WTC11 (cell line): ENCODE results near the gene ASB4. TPM values are rescaled to one million over a fixed set of nuclear protein-coding genes. Genes with fewer than 3 reads are reported as not detected.
"Not testable (repeated sequence)": the region's sequence is repeated elsewhere in the genome, so short reads cannot be mapped to it uniquely, and the experiment has no call there.

Experiments used
- ATAC-seq: fragments of 200-7000 bp; cut with Tn5 transposase; 2 replicates; pipeline ENCODE4 v1.10.0; 2021; ENCODE audit warnings: mild to moderate bottlenecking, moderate library complexity
- CTCF ChIA-PET: fragments of 300-600 bp; sonication (Branson Sonifier 250); formaldehyde crosslinking; loops from one replicate; lab custom pipeline; 2021; ENCODE audit warnings: antibody characterized with exemption; lab: Charles Lee
- POLR2A ChIA-PET: fragments of 350-600 bp; sonication (Branson Sonifier 250); formaldehyde crosslinking; loops from one replicate; lab custom pipeline; 2021; ENCODE audit warnings: antibody characterized with exemption; lab: Charles Lee
- DNase-seq: peaks from one replicate; pipeline ENCODE4 v3.0.0; 2021; ENCODE audit warnings: low spot score
- H3K27ac Mint-ChIP-seq: 2 replicates; pipeline ENCODE4 v1.8.0; 2021; ENCODE audit warnings: mixed read lengths
- H3K27me3 Mint-ChIP-seq: 2 replicates; pipeline ENCODE4 v1.8.0; 2021; ENCODE audit warnings: low read depth, mild to moderate bottlenecking, moderate library complexity, mixed read lengths
- H3K36me3 Mint-ChIP-seq: 2 replicates; pipeline ENCODE4 v1.8.0; 2021; ENCODE audit warnings: mixed read lengths
- H3K4me1 Mint-ChIP-seq: 2 replicates; pipeline ENCODE4 v1.8.0; 2022; ENCODE audit warnings: mixed read lengths
- H3K4me3 Mint-ChIP-seq: 2 replicates; pipeline ENCODE4 v1.8.0; 2021; ENCODE audit warnings: mild to moderate bottlenecking, moderate library complexity, mixed read lengths
- H3K9me3 Mint-ChIP-seq: 2 replicates; pipeline ENCODE4 v1.8.0; 2021; ENCODE audit warnings: mixed read lengths
- ATF1 ChIP-seq: sonication (generic); formaldehyde crosslinking; IDR thresholded peaks from 2 replicates; pipeline ENCODE4 v1.8.1; 2023; ENCODE audit warnings: mild to moderate bottlenecking, moderate library complexity, missing genetic modification reagents
- CDX4 ChIP-seq: fragments of 250-450 bp; sonication (Bioruptor Pico); IDR thresholded peaks from 2 replicates; pipeline ENCODE4 v1.9.0; 2021; ENCODE audit warnings: moderate library complexity, mild to moderate bottlenecking, inconsistent platforms, borderline replicate concordance
- CREB1 ChIP-seq: sonication (generic); formaldehyde crosslinking; IDR thresholded peaks from 2 replicates; pipeline ENCODE4 v1.8.0; 2023; ENCODE audit warnings: mild to moderate bottlenecking, missing genetic modification reagents
- E2F4 ChIP-seq: sonication (generic); formaldehyde crosslinking; IDR thresholded peaks from 2 replicates; pipeline ENCODE4 v1.8.1; 2022; ENCODE audit warnings: low read depth, mild to moderate bottlenecking, moderate library complexity, missing genetic modification reagents, borderline replicate concordance
- ELF4 ChIP-seq: sonication (generic); formaldehyde crosslinking; IDR thresholded peaks from 2 replicates; pipeline ENCODE4 v1.8.1; 2022; ENCODE audit warnings: low read depth, mild to moderate bottlenecking, moderate library complexity, missing genetic modification reagents
- EMX1 ChIP-seq: fragments of 250-450 bp; sonication (Bioruptor Pico); IDR thresholded peaks from 2 replicates; pipeline ENCODE4 v1.8.0; 2021; ENCODE audit warnings: mild to moderate bottlenecking
- ERG ChIP-seq: fragments of 250-450 bp; sonication (Bioruptor Pico); IDR thresholded peaks from 2 replicates; pipeline ENCODE4 v1.8.0; 2021; ENCODE audit warnings: mild to moderate bottlenecking
- HMGA2 ChIP-seq: fragments of 250-450 bp; sonication (Bioruptor Pico); IDR thresholded peaks from 2 replicates; pipeline ENCODE4 v1.4.0; 2021; ENCODE audit warnings: mild to moderate bottlenecking, moderate library complexity
- KAT7 ChIP-seq: sonication (generic); formaldehyde crosslinking; IDR thresholded peaks from 2 replicates; pipeline ENCODE4 v1.8.1; 2023; ENCODE audit warnings: missing genetic modification reagents, mild to moderate bottlenecking, borderline replicate concordance
- MYBL2 ChIP-seq: sonication (generic); formaldehyde crosslinking; IDR thresholded peaks from 2 replicates; pipeline ENCODE4 v1.8.1; 2023; ENCODE audit warnings: mild to moderate bottlenecking, moderate library complexity, missing genetic modification reagents
- PRDM15 ChIP-seq: sonication (generic); formaldehyde crosslinking; IDR thresholded peaks from 2 replicates; pipeline ENCODE4 v1.8.0; 2022; ENCODE audit warnings: missing genetic modification reagents
- PREB ChIP-seq: sonication (generic); formaldehyde crosslinking; IDR thresholded peaks from 2 replicates; pipeline ENCODE4 v1.8.1; 2022; ENCODE audit warnings: mild to moderate bottlenecking, missing genetic modification reagents, moderate library complexity, borderline replicate concordance
- SP1 ChIP-seq: sonication (generic); formaldehyde crosslinking; conservative IDR thresholded peaks from 2 replicates; pipeline ENCODE4 v1.8.1; 2022; ENCODE audit warnings: missing genetic modification reagents
- USF1 ChIP-seq: sonication (generic); formaldehyde crosslinking; IDR thresholded peaks from 2 replicates; pipeline ENCODE4 v1.8.0; 2022; ENCODE audit warnings: mild to moderate bottlenecking, missing genetic modification reagents
- ZNF219 ChIP-seq: sonication (generic); formaldehyde crosslinking; IDR thresholded peaks from 2 replicates; pipeline ENCODE4 v1.8.0; 2023; ENCODE audit warnings: missing genetic modification reagents, mild to moderate bottlenecking, borderline replicate concordance
- ZNF263 ChIP-seq: sonication (generic); formaldehyde crosslinking; IDR thresholded peaks from 2 replicates; pipeline ENCODE4 v1.8.1; 2022; ENCODE audit warnings: low read depth, mild to moderate bottlenecking, moderate library complexity, missing genetic modification reagents
- ZSCAN18 ChIP-seq: fragments of 250-450 bp; sonication (Bioruptor Pico); IDR thresholded peaks from 2 replicates; pipeline ENCODE4 v2.1.2; 2022; ENCODE audit warnings: mild to moderate bottlenecking, moderate library complexity
- total RNA-seq: library from RNA; stranded (reverse); gene quantifications from 3 replicates; pipeline ENCODE4 v1.2.3, GENCODE V29; 2021

ASB4 gene
- total RNA-seq, 1 experiment from 2014 or later = not detected

GRCh38 chr7:95550546-95550945 is 64.8 kb downstream of the ASB4 start:
- H3K27me3 Mint-ChIP-seq = no peaks in the 10 kb centered on the region; the same call in 1 of the 2 replicates
- CTCF ChIA-PET = interaction anchor here (0.6 kb wide), 2 partner anchors 39 to 140 kb away, joined by 3 to 4 read pairs; no protein-coding TSS in a partner anchor
- ATAC-seq = no peak
- peaks cover under 1% of the 10 kb centered on the region for H3K4me1 Mint-ChIP-seq
- no peak for TF ChIP-seq E2F4 (CRISPR knock-in tag)
- no peak for TF ChIP-seq ATF1 (CRISPR knock-in tag)
- no peak for TF ChIP-seq ERG (CRISPR knock-in tag)
- TF ChIP-seq EMX1 = no peak
- TF ChIP-seq HMGA2 (CRISPR knock-in tag) = no peak
- TF ChIP-seq MYBL2 (CRISPR knock-in tag) = no peak
- no peak for TF ChIP-seq ZNF263 (CRISPR knock-in tag)
- no peak for TF ChIP-seq ZNF219 (CRISPR knock-in tag)
- TF ChIP-seq ZSCAN18 (CRISPR knock-in tag) = no peak
- TF ChIP-seq CDX4 = no peak
- TF ChIP-seq PRDM15 (CRISPR knock-in tag) = no peak
- TF ChIP-seq KAT7 (CRISPR knock-in tag) = no peak
- TF ChIP-seq PREB (CRISPR knock-in tag) = no peak
- no peak for TF ChIP-seq CREB1 (CRISPR knock-in tag)
- TF ChIP-seq ELF4 (CRISPR knock-in tag) = no peak
- no peak for TF ChIP-seq SP1 (CRISPR knock-in tag)
- TF ChIP-seq USF1 = no peak
- TF ChIP-seq, all 79 proteins: peak for 0
- Mint-ChIP-seq H3K9me3 (no peaks in the 10 kb centered on the region), H3K27ac (no peak overlapping the region), H3K36me3 (no peaks in the 10 kb centered on the region), H3K4me3 (no peak overlapping the region)
- DNase-seq = no peak
- POLR2A ChIA-PET = no interaction called here

GRCh38 chr7:95552010-95552926 is 66.5 kb downstream of the ASB4 start:
- H3K4me3 Mint-ChIP-seq, H3K27ac Mint-ChIP-seq, H3K27me3 Mint-ChIP-seq, H3K9me3 Mint-ChIP-seq, H3K4me1 Mint-ChIP-seq, POLR2A ChIA-PET, H3K36me3 Mint-ChIP-seq, DNase-seq, ATAC-seq: not testable (repeated sequence)
- CTCF ChIA-PET = interaction anchor here (0.6 to 1.3 kb wide), 2 partner anchors 39 to 138 kb away, joined by 3 to 4 read pairs; no protein-coding TSS in a partner anchor
